HG03103 (cell line): ENCODE data around the gene DLGAP1.

Experiments
- ATAC-seq: cut with Tn5 transposase; IDR thresholded peaks from one replicate; pipeline ENCODE4 v1.9.1; 2021; ENCODE audit warnings: low read depth; ENCODE audit not compliant: unreplicated experiment

Gene DLGAP1

GRCh38 chr18:3914109-3914508 lies 541.0 kb downstream of the DLGAP1 start:
- no peak for ATAC-seq

GRCh38 chr18:3912705-3913104 lies 542.4 kb downstream of the DLGAP1 start:
- no peak for ATAC-seq

- no peak for ATAC-seq
These were observed 543.7 kb downstream of the DLGAP1 start for GRCh38 chr18:3911413-3911812.

- no peak for ATAC-seq
These were observed 544.6 kb downstream of the DLGAP1 start for GRCh38 chr18:3910512-3910911.

- no peak for ATAC-seq
These were observed 547.2 kb downstream of the DLGAP1 start for GRCh38 chr18:3907955-3908354.

- ATAC-seq: no peak
These were observed 548.9 kb downstream of the DLGAP1 start for GRCh38 chr18:3906116-3906750.

GRCh38 chr18:3903337-3903736 lies 551.8 kb downstream of the DLGAP1 start:
- ATAC-seq: no peak

- no peak for ATAC-seq
These were observed 552.4 kb downstream of the DLGAP1 start for GRCh38 chr18:3902676-3903075.

- no peak for ATAC-seq
These were observed 553.3 kb downstream of the DLGAP1 start for GRCh38 chr18:3901811-3902210.

- no peak for ATAC-seq
These were observed 554.1 kb downstream of the DLGAP1 start for GRCh38 chr18:3901042-3901441.

- no peak for ATAC-seq
These were observed 554.8 kb downstream of the DLGAP1 start for GRCh38 chr18:3900327-3900726.

- no peak for ATAC-seq
These were observed 556.1 kb downstream of the DLGAP1 start for GRCh38 chr18:3898861-3899613.

GRCh38 chr18:3892152-3892551 lies 563.0 kb downstream of the DLGAP1 start:
- ATAC-seq: no peak

GRCh38 chr18:3891245-3891644 lies 563.9 kb downstream of the DLGAP1 start:
- ATAC-seq: no peak

GRCh38 chr18:3889803-3890202 lies 565.3 kb downstream of the DLGAP1 start:
- ATAC-seq: no peak

GRCh38 chr18:3889121-3889520 lies 566.0 kb downstream of the DLGAP1 start:
- no peak for ATAC-seq

GRCh38 chr18:3886575-3887322 lies 568.4 kb downstream of the DLGAP1 start:
- ATAC-seq: no peak

- ATAC-seq: peak; percentile 65
These were observed 569.8 kb downstream of the DLGAP1 start for GRCh38 chr18:3885209-3885792.

- ATAC-seq: no peak
These were observed 575.3 kb downstream of the DLGAP1 start for GRCh38 chr18:3879836-3880120.

GRCh38 chr18:3879114-3879835 lies 575.8 kb downstream of the DLGAP1 start:
- ATAC-seq: no peak

GRCh38 chr18:3878401-3878800 lies 576.7 kb downstream of the DLGAP1 start:
- no peak for ATAC-seq
